NB4 (cell line): ENCODE measurements around the gene ANTKMT.

ENCODE experiments used
- DNase-seq: peaks from one replicate; pipeline ENCODE4 v3.0.0; 2010; ENCODE audit warnings: low read depth
- H3K4me3 ChIP-seq: one replicate; pipeline ENCODE4 v1.5.1; 2011; ENCODE audit warnings: mild to moderate bottlenecking, low read depth, low read length, moderate library complexity
- CTCF ChIP-seq: IDR thresholded peaks from one replicate; pipeline ENCODE4 v1.5.1; 2012; ENCODE audit warnings: low read depth, low read length
- MAX ChIP-seq: IDR thresholded peaks from 2 replicates; pipeline ENCODE4 v1.6.1; 2011; ENCODE audit warnings: low read depth, low read length
- MYC ChIP-seq: IDR thresholded peaks from 2 replicates; pipeline ENCODE4 v1.6.1; 2011; ENCODE audit warnings: low read depth, low read length
- POLR2A ChIP-seq: IDR thresholded peaks from 2 replicates; pipeline ENCODE4 v1.6.1; 2011; ENCODE audit warnings: mild to moderate bottlenecking; ENCODE audit not compliant: insufficient read length; ENCODE audit errors: extremely low read depth

ANTKMT gene

GRCh38 chr16:716200-716568 is 4.8 kb upstream of the ANTKMT start:
- DNase-seq = no peak
- H3K4me3 ChIP-seq = no peak overlapping the region
- no peak for TF ChIP-seq CTCF

GRCh38 chr16:716768-717325 is 4.1 kb upstream of the ANTKMT start:
- no peak overlapping the region for H3K4me3 ChIP-seq

GRCh38 chr16:717450-718245 is 3.3 kb upstream of the ANTKMT start:
- TF ChIP-seq MYC = no peak
- TF ChIP-seq POLR2A = no peak
- no peak for TF ChIP-seq CTCF
- TF ChIP-seq MAX = no peak
- no peak for DNase-seq
- no peak overlapping the region for H3K4me3 ChIP-seq

More at GRCh38 chr16:716768-717325, 4.1 kb upstream of the ANTKMT start:
- no peak for DNase-seq
- TF ChIP-seq MAX (no peak), MYC (no peak), POLR2A (no peak), CTCF (no peak)

- DNase-seq = no peak
- H3K4me3 ChIP-seq = no peak overlapping the region
- TF ChIP-seq CTCF (no peak), POLR2A (no peak), MYC (no peak), MAX (no peak)
Measured at GRCh38 chr16:718389-718788, 2.6 kb upstream of the ANTKMT start.

GRCh38 chr16:718922-719321 is 2.0 kb upstream of the ANTKMT start:
- TF ChIP-seq POLR2A (no peak), MYC (no peak), MAX (no peak), CTCF (no peak)
- DNase-seq = no peak
- no peak overlapping the region for H3K4me3 ChIP-seq
